ENCODE data around the gene PRCC. TPM values are rescaled to one million over a fixed set of nuclear protein-coding genes. Genes with fewer than 3 reads are reported as not detected.

PRCC gene
- total RNA-seq, 1 experiment from 2014 or later, result 125 TPM

- Histone ChIP-seq H3K4me3 (ENCODE audit: low read depth, low read length, poor library complexity, severe bottlenecking) (no peak overlapping the region), H3K4me1 (ENCODE audit: insufficient read depth, low read length, poor library complexity, severe bottlenecking) (peaks cover 32% of the 10 kb centered on the region), H3K36me3 (ENCODE audit: insufficient read depth, low read length, poor library complexity, severe bottlenecking) (no peaks in the 10 kb centered on the region), H3K27me3 (replicated peaks; ENCODE audit: insufficient read depth, low read depth, low read length, poor library complexity) (no peaks in the 10 kb centered on the region), H3K9me3 (ENCODE audit: low read depth, low read length, poor library complexity, severe bottlenecking) (no peaks in the 10 kb centered on the region), H3K27ac (ENCODE audit: low read depth, low read length, poor library complexity, severe bottlenecking) (no peak overlapping the region)
- ChIA-PET CTCF (interaction anchor here (0.7 kb wide), 1 partner anchor 118 kb away, joined by 3 read pairs; no protein-coding TSS in a partner anchor), POLR2A (ENCODE audit: low non-redundant PET) (no interaction called here)
- BruUV-seq (replicated peaks), result no TSS peak
- intact Hi-C loops (cut with micrococcal nuclease; ENCODE audit: unreplicated experiment), result no loop called here
- TF ChIP-seq EZH2 (IDR thresholded peaks at IDR 0.05; ENCODE audit: borderline replicate concordance, low read depth, low read length, poor library complexity, severe bottlenecking), result no peak
- TF ChIP-seq CTCF (conservative IDR thresholded peaks at IDR 0.05; ENCODE audit: low read depth, low read length), result no peak
- no peak for DNase-seq (ENCODE audit: low spot score)
Observed at GRCh38 chr1:156807627-156808026, 40.3 kb downstream of the PRCC start.

- Histone ChIP-seq H3K4me1 (ENCODE audit: insufficient read depth, low read length, poor library complexity, severe bottlenecking) (peaks cover 40% of the 10 kb centered on the region), H3K9me3 (ENCODE audit: low read depth, low read length, poor library complexity, severe bottlenecking) (no peaks in the 10 kb centered on the region), H3K4me3 (ENCODE audit: low read depth, low read length, poor library complexity, severe bottlenecking) (no peak overlapping the region), H3K27me3 (replicated peaks; ENCODE audit: insufficient read depth, low read depth, low read length, poor library complexity) (no peaks in the 10 kb centered on the region), H3K27ac (ENCODE audit: low read depth, low read length, poor library complexity, severe bottlenecking) (no peak overlapping the region), H3K36me3 (ENCODE audit: insufficient read depth, low read length, poor library complexity, severe bottlenecking) (no peaks in the 10 kb centered on the region)
- TF ChIP-seq EZH2 (IDR thresholded peaks at IDR 0.05; ENCODE audit: borderline replicate concordance, low read depth, low read length, poor library complexity, severe bottlenecking) (no peak), CTCF (conservative IDR thresholded peaks at IDR 0.05; ENCODE audit: low read depth, low read length) (no peak)
- intact Hi-C loops (cut with micrococcal nuclease; ENCODE audit: unreplicated experiment), result no loop called here
- CTCF ChIA-PET, result interaction anchor here (0.7 kb wide), 1 partner anchor 119 kb away, joined by 3 read pairs; no protein-coding TSS in a partner anchor
- BruUV-seq (replicated peaks), result no TSS peak
- DNase-seq (ENCODE audit: low spot score), result no peak
- POLR2A ChIA-PET (ENCODE audit: low non-redundant PET), result interaction anchor here (0.6 kb wide), 2 partner anchors 26 to 69 kb away, joined by 3 to 4 read pairs; no protein-coding TSS in a partner anchor
Observed at GRCh38 chr1:156808186-156809030, 41.1 kb downstream of the PRCC start.

DNA sequence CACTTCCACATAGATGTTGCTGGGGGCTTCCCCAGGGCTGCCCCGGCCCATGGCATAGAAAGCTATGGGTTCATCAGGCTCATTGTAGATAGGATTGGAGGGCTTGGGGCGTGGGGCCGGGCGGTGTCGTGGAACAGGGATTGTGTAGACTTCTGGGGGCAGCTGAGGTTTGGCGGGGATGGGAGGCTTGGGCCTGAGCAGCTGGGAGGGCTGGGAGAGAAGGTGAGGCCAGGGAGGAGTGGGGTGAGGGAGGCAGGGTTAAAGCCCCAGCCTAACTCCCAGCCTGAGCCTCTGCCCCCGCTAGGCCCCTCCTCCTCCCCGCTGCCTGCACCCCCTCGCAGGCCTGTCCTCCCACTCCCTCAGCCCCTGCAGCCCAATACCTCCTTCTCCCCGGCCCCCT lies 41.9 kb downstream of the PRCC start:
- intact Hi-C loops (cut with micrococcal nuclease; ENCODE audit: unreplicated experiment), result no loop called here
- Histone ChIP-seq H3K27ac (ENCODE audit: low read depth, low read length, poor library complexity, severe bottlenecking) (peak overlapping the region; percentile 36), H3K4me3 (ENCODE audit: low read depth, low read length, poor library complexity, severe bottlenecking) (no peak overlapping the region), H3K9me3 (ENCODE audit: low read depth, low read length, poor library complexity, severe bottlenecking) (no peaks in the 10 kb centered on the region), H3K27me3 (replicated peaks; ENCODE audit: insufficient read depth, low read depth, low read length, poor library complexity) (no peaks in the 10 kb centered on the region), H3K4me1 (ENCODE audit: insufficient read depth, low read length, poor library complexity, severe bottlenecking) (peaks cover 40% of the 10 kb centered on the region), H3K36me3 (ENCODE audit: insufficient read depth, low read length, poor library complexity, severe bottlenecking) (no peaks in the 10 kb centered on the region)
- DNase-seq (ENCODE audit: low spot score), result no peak
- BruUV-seq (replicated peaks), result no TSS peak
- ChIA-PET CTCF (no interaction called here), POLR2A (ENCODE audit: low non-redundant PET) (no interaction called here)
- no peak for TF ChIP-seq CTCF (conservative IDR thresholded peaks at IDR 0.05; ENCODE audit: low read depth, low read length)
- TF ChIP-seq EZH2 (IDR thresholded peaks at IDR 0.05; ENCODE audit: borderline replicate concordance, low read depth, low read length, poor library complexity, severe bottlenecking), result no peak
